Measurements from ENCODE around the gene VPS41.

VPS41 gene

DNA sequence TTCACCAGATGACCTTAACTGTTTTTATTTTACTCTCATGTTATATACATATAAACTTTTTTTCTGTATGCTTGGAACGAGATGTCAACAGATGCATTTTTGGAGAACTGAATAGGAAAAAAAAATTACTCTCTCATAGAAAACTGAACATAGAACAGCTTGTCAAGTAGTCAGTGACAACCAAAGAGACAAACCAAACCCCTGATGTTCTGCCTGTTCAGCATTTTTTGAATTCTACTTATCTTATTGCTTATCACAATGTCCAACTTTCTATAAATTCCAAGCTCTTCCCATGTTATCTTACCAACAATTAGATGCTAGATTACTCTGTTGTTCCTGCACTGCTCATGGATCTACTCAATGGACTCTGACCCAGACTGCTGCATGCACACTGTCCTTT lies 95.2 kb downstream of the VPS41 start:
- Histone ChIP-seq H3K4me1 (ENCODE audit: control insufficient read depth, insufficient read depth, low read length) (peaks cover 4% of the 10 kb centered on the region; the same call in 1 of the 2 replicates), H3K9ac (ENCODE audit: low read depth, low read length) (no peak overlapping the region), H3K9me3 (ENCODE audit: control insufficient read depth, insufficient read depth, low read length) (no peaks in the 10 kb centered on the region), H3K36me3 (ENCODE audit: control insufficient read depth, insufficient read depth, low read length) (0 out of 2 replicates have a peak, but pooled peaks cover 6% of the 10 kb centered on the region), H3K27ac (ENCODE audit: low read depth, low read length) (no peak overlapping the region), H3K27me3 (ENCODE audit: control insufficient read depth, insufficient read depth, low read length) (no peaks in the 10 kb centered on the region), H3K4me3 (ENCODE audit: low read depth, low read length) (no peak overlapping the region)

DNA sequence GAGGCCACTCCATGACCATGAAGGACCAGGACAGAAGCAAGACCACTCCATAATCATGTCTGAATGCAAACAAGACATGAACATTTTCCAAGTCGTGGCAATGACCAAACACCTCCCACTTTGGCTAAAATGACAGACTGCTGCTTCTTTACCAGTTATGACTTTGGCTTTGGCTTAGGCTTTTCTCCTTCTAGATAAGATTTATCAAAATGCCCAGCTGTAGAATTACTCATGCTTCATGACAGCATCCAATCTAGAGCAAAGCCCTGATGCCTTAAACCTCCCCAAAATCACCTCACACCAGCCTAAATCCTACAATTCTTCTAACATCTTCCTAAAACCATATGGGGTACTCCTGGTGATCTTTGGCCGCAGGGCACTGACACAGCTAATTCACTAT lies 102.1 kb downstream of the VPS41 start:
- Histone ChIP-seq H3K9ac (ENCODE audit: low read depth, low read length) (no peak overlapping the region), H3K27me3 (ENCODE audit: control insufficient read depth, insufficient read depth, low read length) (no peaks in the 10 kb centered on the region), H3K4me1 (ENCODE audit: control insufficient read depth, insufficient read depth, low read length) (no peaks in the 10 kb centered on the region), H3K27ac (ENCODE audit: low read depth, low read length) (no peak overlapping the region), H3K4me3 (ENCODE audit: low read depth, low read length) (no peak overlapping the region), H3K9me3 (ENCODE audit: control insufficient read depth, insufficient read depth, low read length) (no peaks in the 10 kb centered on the region), H3K36me3 (ENCODE audit: control insufficient read depth, insufficient read depth, low read length) (no peaks in the 10 kb centered on the region)

DNA sequence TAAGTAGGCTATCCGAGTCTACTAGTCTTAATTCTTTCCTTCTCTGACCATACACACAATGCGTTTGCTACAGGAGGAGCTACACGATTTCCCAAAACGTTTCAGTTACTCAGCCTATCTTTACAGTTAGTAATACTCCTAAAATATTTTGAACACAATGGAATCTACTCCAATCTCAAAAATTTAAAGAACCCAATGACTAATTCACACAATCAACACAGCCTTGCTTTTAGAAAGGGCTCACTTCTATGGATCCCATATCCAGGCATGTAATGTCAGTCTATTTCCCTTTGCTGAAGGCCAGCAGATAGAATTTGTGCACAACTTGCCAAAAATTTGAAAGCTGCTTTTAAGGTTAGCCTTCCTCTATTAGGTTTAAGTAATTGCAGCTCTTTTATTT lies 107.2 kb downstream of the VPS41 start:
- H3K4me1 ChIP-seq (ENCODE audit: control insufficient read depth, insufficient read depth, low read length): peaks cover 23% of the 10 kb centered on the region
- H3K27me3 ChIP-seq (ENCODE audit: control insufficient read depth, insufficient read depth, low read length): no peaks in the 10 kb centered on the region
- no peaks in the 10 kb centered on the region for H3K36me3 ChIP-seq (ENCODE audit: control insufficient read depth, insufficient read depth, low read length)
- no peak overlapping the region for H3K27ac ChIP-seq (ENCODE audit: low read depth, low read length)
- no peaks in the 10 kb centered on the region for H3K9me3 ChIP-seq (ENCODE audit: control insufficient read depth, insufficient read depth, low read length)
- H3K4me3 ChIP-seq (ENCODE audit: low read depth, low read length): no peak overlapping the region
- H3K9ac ChIP-seq (ENCODE audit: low read depth, low read length): no peak overlapping the region

DNA sequence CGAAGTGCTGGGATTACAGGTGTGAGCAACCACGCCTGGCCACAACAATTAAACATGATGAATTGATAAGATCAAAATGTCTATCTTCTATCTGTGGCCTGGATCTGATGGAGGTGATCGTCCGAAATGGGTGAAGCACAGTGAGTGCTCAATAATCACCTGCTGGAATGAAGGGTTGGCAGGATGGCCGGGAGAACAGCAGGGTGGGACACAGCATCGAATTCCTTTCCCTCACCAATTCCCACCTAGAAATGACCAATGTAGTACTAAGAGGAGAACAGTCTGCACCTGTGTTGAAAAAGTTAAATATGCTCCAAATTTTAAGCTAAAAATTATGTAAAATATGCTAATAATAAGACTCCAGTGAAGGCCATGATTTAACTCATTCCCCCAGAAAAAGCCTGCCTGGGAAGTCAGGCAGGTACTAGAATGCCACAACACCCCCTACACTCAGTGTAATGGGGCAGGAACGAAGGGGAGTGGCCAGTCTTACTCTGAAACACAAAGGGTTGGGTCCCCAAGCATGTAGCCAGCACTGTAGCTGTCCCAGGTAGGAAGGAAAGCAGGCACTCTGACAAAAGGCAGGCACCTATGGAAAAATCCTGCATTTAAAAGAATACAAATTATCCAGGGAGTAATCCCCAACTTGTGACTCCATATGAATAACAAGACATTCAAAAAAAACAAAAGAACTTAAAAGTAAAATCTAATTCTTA lies 110.3 kb downstream of the VPS41 start:
- Histone ChIP-seq H3K27me3 (ENCODE audit: control insufficient read depth, insufficient read depth, low read length) (no peaks in the 10 kb centered on the region), H3K36me3 (ENCODE audit: control insufficient read depth, insufficient read depth, low read length) (peaks cover 4% of the 10 kb centered on the region; the same call in 1 of the 2 replicates), H3K9me3 (ENCODE audit: control insufficient read depth, insufficient read depth, low read length) (no peaks in the 10 kb centered on the region), H3K4me3 (ENCODE audit: low read depth, low read length) (no peak overlapping the region), H3K9ac (ENCODE audit: low read depth, low read length) (no peak overlapping the region), H3K27ac (ENCODE audit: low read depth, low read length) (peak overlapping the region; percentile 65), H3K4me1 (ENCODE audit: control insufficient read depth, insufficient read depth, low read length) (peaks cover 23% of the 10 kb centered on the region)

DNA sequence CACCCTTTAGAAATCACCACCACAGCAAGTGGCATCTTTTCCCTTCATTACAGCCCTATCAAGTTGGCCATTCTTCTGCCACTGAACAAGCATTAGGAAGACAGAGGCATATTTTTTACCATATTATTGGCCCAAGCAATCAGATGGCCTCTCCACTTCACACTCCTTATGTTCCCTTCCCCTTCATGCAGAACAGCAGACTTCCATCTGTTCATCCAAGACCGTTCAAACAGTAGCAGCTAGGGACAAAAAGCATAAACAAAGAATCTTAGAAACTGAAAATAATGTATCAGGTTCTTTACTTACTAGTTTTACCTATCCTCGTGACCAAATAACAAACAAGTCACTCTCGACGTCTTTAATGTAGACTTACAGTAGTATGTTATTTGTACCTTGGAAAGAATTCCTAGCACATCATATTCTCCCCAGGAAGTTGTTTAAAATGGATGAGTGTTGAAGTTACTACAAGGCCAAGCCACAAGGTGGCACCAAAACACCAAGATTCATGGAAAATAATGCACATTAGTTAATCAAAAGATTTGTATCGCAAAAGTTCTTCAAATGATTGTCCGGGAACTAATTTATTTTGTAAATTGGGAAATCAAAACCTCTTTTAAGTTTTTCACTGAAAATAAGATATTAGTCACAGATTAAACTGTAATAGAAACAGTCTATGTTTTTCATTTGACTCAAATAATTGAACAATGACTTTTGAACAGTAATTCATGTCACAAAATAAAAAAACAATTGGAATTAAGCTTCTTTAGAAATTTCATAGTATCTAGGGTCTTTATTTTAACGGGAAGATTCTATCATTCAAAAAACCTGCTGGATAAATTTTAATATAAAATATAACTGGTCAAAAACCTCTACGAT lies 112.1 kb downstream of the VPS41 start:
- Histone ChIP-seq H3K9me3 (ENCODE audit: control insufficient read depth, insufficient read depth, low read length) (no peaks in the 10 kb centered on the region), H3K4me3 (ENCODE audit: low read depth, low read length) (no peak overlapping the region), H3K9ac (ENCODE audit: low read depth, low read length) (no peak overlapping the region), H3K27ac (ENCODE audit: low read depth, low read length) (no peak overlapping the region), H3K27me3 (ENCODE audit: control insufficient read depth, insufficient read depth, low read length) (no peaks in the 10 kb centered on the region), H3K4me1 (ENCODE audit: control insufficient read depth, insufficient read depth, low read length) (peaks cover 23% of the 10 kb centered on the region), H3K36me3 (ENCODE audit: control insufficient read depth, insufficient read depth, low read length) (peaks cover 5% of the 10 kb centered on the region; the same call in 1 of the 2 replicates)

DNA sequence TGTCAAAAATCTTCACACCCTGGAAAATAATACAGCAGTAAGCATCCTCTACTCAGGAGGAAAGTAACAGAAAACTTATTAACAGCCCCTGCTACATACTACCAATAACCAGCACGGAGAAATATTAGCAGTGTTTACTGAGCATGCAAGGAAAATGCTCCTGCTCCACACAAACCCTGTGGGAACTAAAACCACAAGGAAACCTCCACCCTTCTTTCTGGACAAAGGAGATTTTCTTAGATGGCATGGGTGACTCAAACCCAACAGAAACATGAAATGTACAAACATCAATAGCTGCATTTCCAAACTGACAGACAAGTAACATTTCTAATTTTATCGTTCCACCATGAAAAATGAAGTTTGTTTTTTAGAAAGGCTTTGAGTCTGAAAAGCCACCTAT lies 113.4 kb downstream of the VPS41 start:
- H3K36me3 ChIP-seq (ENCODE audit: control insufficient read depth, insufficient read depth, low read length): peaks cover 7% of the 10 kb centered on the region; the same call in 1 of the 2 replicates
- H3K4me3 ChIP-seq (ENCODE audit: low read depth, low read length): no peak overlapping the region
- H3K9ac ChIP-seq (ENCODE audit: low read depth, low read length): no peak overlapping the region
- H3K27me3 ChIP-seq (ENCODE audit: control insufficient read depth, insufficient read depth, low read length): no peaks in the 10 kb centered on the region
- H3K9me3 ChIP-seq (ENCODE audit: control insufficient read depth, insufficient read depth, low read length): no peaks in the 10 kb centered on the region
- peaks cover 23% of the 10 kb centered on the region for H3K4me1 ChIP-seq (ENCODE audit: control insufficient read depth, insufficient read depth, low read length)
- no peak overlapping the region for H3K27ac ChIP-seq (ENCODE audit: low read depth, low read length)

DNA sequence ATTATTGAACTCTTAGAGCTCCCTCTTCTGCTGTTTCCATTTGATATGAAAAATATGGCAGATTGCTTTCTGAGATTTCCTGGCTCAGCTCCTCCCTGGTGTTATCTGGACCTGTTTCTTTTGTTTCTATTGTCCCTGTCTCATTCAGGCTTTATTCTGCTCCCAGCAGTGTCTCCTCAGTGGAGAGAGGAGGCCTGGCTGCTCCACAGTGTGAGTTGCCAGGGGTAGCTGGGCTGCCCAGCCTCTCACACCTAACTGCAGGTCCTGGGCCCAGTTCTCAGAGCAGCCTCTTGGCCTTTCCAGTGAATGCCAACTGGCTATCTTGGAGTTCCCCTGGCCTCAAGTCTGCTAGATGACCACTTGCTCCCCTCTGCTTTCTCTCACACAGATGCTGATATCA lies 127.0 kb downstream of the VPS41 start:
- peaks cover 8% of the 10 kb centered on the region; the same call in 1 of the 2 replicates for H3K4me1 ChIP-seq (ENCODE audit: control insufficient read depth, insufficient read depth, low read length)
- H3K9ac ChIP-seq (ENCODE audit: low read depth, low read length): no peak overlapping the region

DNA sequence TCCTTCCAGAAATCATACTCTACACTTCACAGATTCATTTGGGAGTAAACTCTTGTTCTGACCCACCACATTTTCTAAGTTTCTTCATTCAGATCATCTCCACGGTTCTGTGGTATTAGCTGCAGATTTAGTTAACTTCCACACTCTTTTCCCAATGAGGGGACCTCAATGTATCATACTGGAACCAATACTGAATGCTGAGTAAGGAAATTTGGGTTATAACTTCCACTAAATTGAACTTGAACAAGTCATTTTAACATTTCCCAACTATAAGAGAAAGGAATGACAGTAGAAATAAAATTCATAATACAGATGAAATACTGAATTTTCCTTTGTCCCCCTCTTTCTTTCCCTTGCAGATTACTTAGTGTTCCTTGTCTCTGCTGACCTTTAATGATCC lies 131.4 kb downstream of the VPS41 start:
- Histone ChIP-seq H3K4me1 (ENCODE audit: control insufficient read depth, insufficient read depth, low read length) (peaks cover 8% of the 10 kb centered on the region; the same call in 1 of the 2 replicates), H3K27ac (ENCODE audit: low read depth, low read length) (no peak overlapping the region), H3K4me3 (ENCODE audit: low read depth, low read length) (no peak overlapping the region), H3K9ac (ENCODE audit: low read depth, low read length) (no peak overlapping the region), H3K27me3 (ENCODE audit: control insufficient read depth, insufficient read depth, low read length) (no peaks in the 10 kb centered on the region), H3K36me3 (ENCODE audit: control insufficient read depth, insufficient read depth, low read length) (peaks cover 15% of the 10 kb centered on the region), H3K9me3 (ENCODE audit: control insufficient read depth, insufficient read depth, low read length) (no peaks in the 10 kb centered on the region)

More for the DNA sequence above, 127.0 kb downstream of the VPS41 start:
- H3K27ac ChIP-seq (ENCODE audit: low read depth, low read length): peak overlapping the region; percentile 3
- H3K36me3 ChIP-seq (ENCODE audit: control insufficient read depth, insufficient read depth, low read length): no peaks in the 10 kb centered on the region
- no peak overlapping the region for H3K4me3 ChIP-seq (ENCODE audit: low read depth, low read length)
- no peaks in the 10 kb centered on the region for H3K27me3 ChIP-seq (ENCODE audit: control insufficient read depth, insufficient read depth, low read length)
- H3K9me3 ChIP-seq (ENCODE audit: control insufficient read depth, insufficient read depth, low read length): no peaks in the 10 kb centered on the region

DNA sequence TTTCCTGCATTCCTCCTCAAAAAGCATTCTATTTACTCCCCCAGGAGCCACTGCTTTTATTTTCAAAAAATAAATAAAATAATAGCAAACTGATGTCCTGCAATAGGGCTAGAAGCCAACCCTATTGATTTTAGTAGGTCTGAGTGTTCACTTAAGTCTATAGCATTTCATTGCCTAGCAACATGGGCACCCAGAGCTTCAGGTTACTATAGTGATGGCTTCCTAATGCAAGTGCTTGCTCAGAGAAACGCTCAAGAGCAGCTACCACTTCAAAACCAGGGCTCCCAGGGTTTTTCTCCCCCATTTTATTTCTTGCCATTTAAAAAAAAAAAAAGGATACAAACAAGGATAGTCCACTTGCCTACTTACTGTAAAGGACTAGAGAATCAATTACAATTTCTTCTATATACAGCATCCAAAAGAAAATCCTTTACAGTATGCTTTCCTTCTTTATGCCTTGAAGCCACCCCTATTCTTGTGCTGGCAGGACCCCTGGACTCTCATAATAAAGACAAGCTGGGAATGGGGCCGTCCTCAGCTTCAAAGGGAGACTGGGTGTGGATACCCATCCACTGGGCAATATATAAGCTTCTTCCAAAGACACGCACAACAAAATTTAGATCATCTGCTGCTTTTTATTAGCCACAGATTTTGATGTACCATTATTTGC lies 133.3 kb downstream of the VPS41 start:
- no peaks in the 10 kb centered on the region for H3K9me3 ChIP-seq (ENCODE audit: control insufficient read depth, insufficient read depth, low read length)
- no peaks in the 10 kb centered on the region for H3K27me3 ChIP-seq (ENCODE audit: control insufficient read depth, insufficient read depth, low read length)
- H3K9ac ChIP-seq (ENCODE audit: low read depth, low read length): no peak overlapping the region
- H3K36me3 ChIP-seq (ENCODE audit: control insufficient read depth, insufficient read depth, low read length): peaks cover 22% of the 10 kb centered on the region
- no peak overlapping the region for H3K4me3 ChIP-seq (ENCODE audit: low read depth, low read length)
- no peak overlapping the region for H3K27ac ChIP-seq (ENCODE audit: low read depth, low read length)
- H3K4me1 ChIP-seq (ENCODE audit: control insufficient read depth, insufficient read depth, low read length): peaks cover 6% of the 10 kb centered on the region; the same call in 1 of the 2 replicates

DNA sequence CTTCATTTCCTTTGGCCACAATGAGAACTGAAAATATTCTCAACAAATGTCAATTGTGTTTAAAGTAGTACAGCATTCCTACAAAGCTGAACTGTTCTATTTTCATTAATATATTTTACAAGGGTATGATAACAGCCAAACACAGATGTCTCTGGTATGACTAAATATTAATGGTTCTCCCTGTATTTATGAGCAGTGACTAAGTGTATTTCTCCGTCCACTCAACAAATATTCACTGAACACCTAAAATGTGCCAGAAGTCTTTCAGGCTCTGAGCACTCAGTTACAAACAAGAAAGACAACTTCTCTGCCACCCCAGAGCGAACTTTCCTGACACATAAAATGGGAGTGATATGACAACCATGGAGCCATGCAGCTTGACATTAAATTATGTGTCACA lies 135.6 kb downstream of the VPS41 start:
- H3K4me3 ChIP-seq (ENCODE audit: low read depth, low read length): no peak overlapping the region

More for the DNA sequence above, 135.6 kb downstream of the VPS41 start:
- Histone ChIP-seq H3K9ac (ENCODE audit: low read depth, low read length) (no peak overlapping the region), H3K4me1 (ENCODE audit: control insufficient read depth, insufficient read depth, low read length) (peaks cover 6% of the 10 kb centered on the region; the same call in 1 of the 2 replicates), H3K36me3 (ENCODE audit: control insufficient read depth, insufficient read depth, low read length) (peaks cover 22% of the 10 kb centered on the region), H3K9me3 (ENCODE audit: control insufficient read depth, insufficient read depth, low read length) (no peaks in the 10 kb centered on the region), H3K27me3 (ENCODE audit: control insufficient read depth, insufficient read depth, low read length) (no peaks in the 10 kb centered on the region), H3K27ac (ENCODE audit: low read depth, low read length) (no peak overlapping the region)

All from HUES48 (cell line).